Stomach (tissue), 4 donors: Measurements from ENCODE around the gene TCF7.

Experiments used
- CTCF ChIP-seq, 7 experiments: fragments of 450-650 bp in 4 of 7; fragments of 200-600 bp in 3 of 7; sonication (generic) in 3 of 7; IDR thresholded peaks; one replicate each; pipeline ENCODE4 v1.5.1; 2016 to 2019; ENCODE audit warnings: antibody characterized with exemption in 7 of 7, control low read depth in 2 of 7, mild to moderate bottlenecking in 1 of 7
- POLR2A ChIP-seq, 4 donors: fragments of 450-650 bp; IDR thresholded peaks; one replicate each; pipeline ENCODE4 v1.6.1; 2016; ENCODE audit warnings: antibody characterized with exemption in 4 of 4, control low read depth in 2 of 4, mild to moderate bottlenecking in 1 of 4, moderate library complexity in 1 of 4
- POLR2AphosphoS5 ChIP-seq, 3 donors: sonication (generic); formaldehyde crosslinking; IDR thresholded peaks; one replicate each; pipeline ENCODE4 v1.6.1; 2016; ENCODE audit warnings: antibody characterized with exemption in 3 of 3

- TF ChIP-seq POLR2A (IDR thresholded peaks at IDR 0.05): no peak
- no peak for TF ChIP-seq POLR2AphosphoS5 (IDR thresholded peaks at IDR 0.05)
- no peak for TF ChIP-seq CTCF (IDR thresholded peaks at IDR 0.05)
Measured at GRCh38 chr5:134143944-134144941, 29.8 kb downstream of the TCF7 start.
